GM13976 (cell line): ENCODE data around the gene CCNY.

Experiments used
- DNase-seq: peaks from one replicate; pipeline ENCODE4 v3.0.0; 2012; ENCODE audit warnings: low spot score
- in situ Hi-C: fragments of 300-500 bp; cut with MboI; formaldehyde crosslinking; loops from one replicate; pipeline ENCODE4 v1.12.0; 2022; ENCODE audit warnings: low sequenced_read_pairs, mixed read lengths, inconsistent platforms; ENCODE audit not compliant: unreplicated experiment
- TF ChIP-seq, protein P1 (sequence below): IDR thresholded peaks from 2 replicates; pipeline ENCODE4 v1.5.1; 2012; ENCODE audit warnings: borderline replicate concordance, mild to moderate bottlenecking; ENCODE audit not compliant: insufficient read depth; ENCODE audit errors: extremely low read depth, missing control alignments, control extremely low read depth

CCNY gene

DNA sequence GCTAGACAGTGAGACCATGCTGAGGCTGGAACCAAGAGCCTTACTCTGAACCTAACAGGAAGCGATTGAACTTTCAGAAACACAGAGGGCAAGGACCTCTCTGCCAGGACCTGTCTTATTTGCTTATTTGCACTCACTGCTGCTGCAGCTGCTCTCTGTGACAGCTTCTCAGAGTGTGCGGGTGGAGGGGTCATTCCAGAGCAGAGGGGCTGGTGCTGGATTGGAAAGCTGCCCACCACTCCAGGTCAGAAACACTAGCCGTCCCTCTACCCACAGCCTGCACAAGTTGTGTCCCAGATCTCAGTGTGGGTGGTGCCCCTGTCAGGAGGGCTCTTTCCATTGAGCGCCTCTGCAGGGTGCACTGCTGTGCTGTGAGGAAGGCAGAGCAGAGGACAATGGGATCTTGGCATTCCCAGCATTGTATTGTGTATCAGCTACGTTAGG lies 126.2 kb downstream of the CCNY start:
- DNase-seq, result no peak
- TF ChIP-seq, protein P1, sequence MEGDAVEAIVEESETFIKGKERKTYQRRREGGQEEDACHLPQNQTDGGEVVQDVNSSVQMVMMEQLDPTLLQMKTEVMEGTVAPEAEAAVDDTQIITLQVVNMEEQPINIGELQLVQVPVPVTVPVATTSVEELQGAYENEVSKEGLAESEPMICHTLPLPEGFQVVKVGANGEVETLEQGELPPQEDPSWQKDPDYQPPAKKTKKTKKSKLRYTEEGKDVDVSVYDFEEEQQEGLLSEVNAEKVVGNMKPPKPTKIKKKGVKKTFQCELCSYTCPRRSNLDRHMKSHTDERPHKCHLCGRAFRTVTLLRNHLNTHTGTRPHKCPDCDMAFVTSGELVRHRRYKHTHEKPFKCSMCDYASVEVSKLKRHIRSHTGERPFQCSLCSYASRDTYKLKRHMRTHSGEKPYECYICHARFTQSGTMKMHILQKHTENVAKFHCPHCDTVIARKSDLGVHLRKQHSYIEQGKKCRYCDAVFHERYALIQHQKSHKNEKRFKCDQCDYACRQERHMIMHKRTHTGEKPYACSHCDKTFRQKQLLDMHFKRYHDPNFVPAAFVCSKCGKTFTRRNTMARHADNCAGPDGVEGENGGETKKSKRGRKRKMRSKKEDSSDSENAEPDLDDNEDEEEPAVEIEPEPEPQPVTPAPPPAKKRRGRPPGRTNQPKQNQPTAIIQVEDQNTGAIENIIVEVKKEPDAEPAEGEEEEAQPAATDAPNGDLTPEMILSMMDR, result no peak
- in situ Hi-C loops, result no loop called here

DNA sequence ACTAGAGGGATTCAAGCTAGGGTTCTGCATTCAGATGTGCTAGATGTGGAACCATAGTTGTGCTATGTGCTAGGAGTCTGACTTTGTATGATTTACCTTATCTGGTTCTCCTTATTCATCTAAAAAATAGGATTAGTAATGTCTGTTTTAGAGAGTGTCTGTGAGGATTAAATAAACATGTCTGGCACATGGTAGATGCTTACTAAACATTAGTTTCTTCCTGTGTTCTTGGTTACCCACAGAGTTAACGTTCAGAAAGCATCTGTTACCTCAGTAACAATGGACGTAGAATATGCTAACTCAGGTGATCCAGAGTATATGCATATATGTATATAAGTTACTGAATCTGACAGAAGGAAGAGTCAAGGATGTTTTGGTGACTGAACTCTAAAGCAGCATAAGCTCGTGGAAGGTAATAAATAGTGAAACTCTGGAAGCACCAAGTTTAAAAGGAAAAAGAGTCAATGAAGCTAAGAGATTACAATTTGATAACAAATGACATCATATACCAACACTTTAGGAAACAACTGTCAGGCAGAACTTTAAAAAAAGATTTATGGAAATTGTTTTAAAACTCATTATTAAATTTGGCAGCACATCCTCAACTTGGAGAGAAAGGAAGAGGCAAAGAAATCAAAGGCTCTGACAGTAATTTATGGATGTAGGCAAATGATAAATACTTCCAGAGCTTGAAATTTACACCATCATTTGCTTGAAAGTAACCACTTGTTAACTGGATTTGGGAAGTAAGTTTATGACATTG lies 127.0 kb downstream of the CCNY start:
- in situ Hi-C loops, result no loop called here
- TF ChIP-seq, protein P1, result no peak
- no peak for DNase-seq

DNA sequence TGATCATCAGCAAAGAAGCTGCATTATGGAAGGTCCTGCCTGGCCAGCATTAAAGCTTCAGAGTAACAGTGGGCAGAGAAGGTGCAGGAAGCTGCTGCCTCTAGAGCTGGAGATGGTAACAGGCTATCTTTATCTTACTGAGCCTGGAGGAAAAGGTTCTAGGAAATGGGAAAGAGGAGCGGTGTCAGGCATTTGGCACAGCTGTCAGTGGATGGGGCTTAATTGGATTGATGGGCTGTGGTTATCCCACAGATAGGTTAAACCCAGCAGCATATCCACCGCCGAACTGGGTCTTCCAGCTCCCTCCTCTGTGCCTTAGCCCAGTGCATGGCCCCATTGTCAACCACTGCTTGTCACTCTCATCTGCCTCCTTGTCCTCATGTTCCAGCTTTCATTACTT lies 127.6 kb downstream of the CCNY start:
- TF ChIP-seq, protein P1, result no peak
- in situ Hi-C loops, result no loop called here
- no peak for DNase-seq

GRCh38 chr10:35464825-35465456 lies 128.6 kb downstream of the CCNY start:
- in situ Hi-C loops, result no loop called here
- no peak for DNase-seq

DNA sequence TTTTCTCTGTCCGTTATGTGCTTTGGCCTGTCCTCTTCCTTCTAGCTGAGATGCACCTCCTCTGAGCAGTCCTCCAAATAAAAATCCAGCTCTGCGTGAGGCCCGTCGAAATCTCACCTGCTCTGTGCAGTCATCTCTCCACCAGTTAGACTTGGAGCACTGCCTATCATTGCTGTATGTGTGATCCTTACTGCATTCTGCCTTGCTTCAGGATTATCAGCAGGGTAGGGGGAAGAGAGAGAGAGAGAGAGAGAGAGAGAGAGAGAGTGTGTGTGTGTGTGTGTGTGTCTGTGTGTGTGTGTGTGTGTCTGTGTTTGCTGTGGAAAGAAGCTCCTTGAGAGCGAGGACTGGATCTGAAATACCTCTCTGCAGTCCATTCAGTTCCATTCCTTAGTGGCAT lies 129.4 kb downstream of the CCNY start:
- no peak for DNase-seq
- TF ChIP-seq, protein P1, result no peak
- in situ Hi-C loops, result no loop called here

More at GRCh38 chr10:35464825-35465456, 128.6 kb downstream of the CCNY start:
- TF ChIP-seq, protein P1, result no peak

DNA sequence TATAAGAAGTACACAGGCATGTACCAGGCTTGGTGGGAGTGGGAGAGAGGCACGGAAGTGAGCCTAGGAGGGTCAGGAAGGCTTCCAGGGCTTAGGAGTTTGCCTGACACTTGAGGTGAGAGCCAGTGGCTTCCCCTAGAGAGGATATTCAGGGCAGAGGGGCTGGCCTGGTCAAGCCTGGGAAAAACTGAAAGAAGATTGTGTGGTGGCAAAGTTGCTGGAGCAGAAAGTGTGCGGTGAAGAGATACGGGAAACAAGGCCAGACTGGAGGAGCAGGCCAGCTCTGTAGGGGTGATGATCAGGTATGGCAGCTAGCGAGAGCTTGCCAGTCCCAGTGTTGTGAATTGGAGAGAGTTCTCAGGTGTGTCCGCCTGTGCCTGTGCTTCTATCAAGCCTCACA lies 129.9 kb downstream of the CCNY start:
- TF ChIP-seq, protein P1, result no peak
- in situ Hi-C loops, result no loop called here
- no peak for DNase-seq
